NCI-H2171 (cell line): Measurements from ENCODE around the gene MAGI1.

Experiments
- DNase-seq: peaks from one replicate; lab custom pipeline; 2025; lab: John Stamatoyannopoulos, UW

MAGI1 gene

DNA sequence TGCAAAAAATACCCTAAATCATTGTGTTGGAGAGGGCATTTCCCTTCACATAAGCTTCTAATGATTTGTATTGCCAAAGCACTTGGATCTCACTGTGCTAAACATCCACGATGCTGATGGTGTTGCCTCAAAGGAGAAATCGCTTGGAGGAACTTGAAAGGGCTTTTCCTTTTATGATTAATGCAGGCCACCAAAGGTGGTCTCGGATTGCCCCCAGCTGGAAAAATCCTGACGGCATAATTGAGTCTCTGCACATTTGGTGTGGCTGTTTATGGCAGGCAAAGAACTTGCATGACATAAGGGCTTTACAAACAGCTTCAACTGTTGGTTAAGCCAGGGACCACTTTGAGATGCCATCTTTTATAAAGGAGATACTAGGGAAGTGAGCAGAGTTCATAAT is 687.0 kb downstream of the MAGI1 start:
- no peak for DNase-seq

DNA sequence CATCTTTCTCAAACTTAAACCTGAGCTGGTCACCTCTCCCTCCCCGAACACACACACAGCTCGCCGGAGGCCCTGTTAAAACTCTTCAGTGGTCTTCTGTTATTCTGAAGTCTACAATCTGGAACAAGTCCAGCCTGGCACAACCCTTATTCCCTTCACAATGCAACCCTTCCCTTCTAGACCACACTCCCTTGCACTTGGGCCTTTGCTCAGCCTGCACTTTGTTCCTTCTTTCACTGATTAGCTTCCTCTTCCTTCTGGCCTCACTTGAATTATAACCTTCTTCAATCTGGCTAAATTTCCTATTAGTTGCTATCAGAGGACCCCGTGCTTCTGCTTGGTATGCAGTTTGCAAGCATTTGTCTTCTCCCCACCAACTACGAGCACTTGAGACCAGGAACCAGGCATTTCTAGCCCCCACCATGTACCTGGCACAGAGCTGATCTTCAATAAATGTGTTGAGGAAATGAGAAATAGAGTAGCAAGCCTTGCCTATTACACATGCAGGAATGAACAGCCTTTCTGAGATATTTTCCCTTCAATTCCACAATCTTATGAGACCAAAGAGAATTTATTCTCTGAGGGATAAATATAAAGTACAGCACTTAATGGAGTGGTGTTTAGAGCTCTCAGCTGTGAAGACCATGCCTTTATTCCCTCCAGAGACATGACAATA is 687.8 kb downstream of the MAGI1 start:
- DNase-seq = no peak

DNA sequence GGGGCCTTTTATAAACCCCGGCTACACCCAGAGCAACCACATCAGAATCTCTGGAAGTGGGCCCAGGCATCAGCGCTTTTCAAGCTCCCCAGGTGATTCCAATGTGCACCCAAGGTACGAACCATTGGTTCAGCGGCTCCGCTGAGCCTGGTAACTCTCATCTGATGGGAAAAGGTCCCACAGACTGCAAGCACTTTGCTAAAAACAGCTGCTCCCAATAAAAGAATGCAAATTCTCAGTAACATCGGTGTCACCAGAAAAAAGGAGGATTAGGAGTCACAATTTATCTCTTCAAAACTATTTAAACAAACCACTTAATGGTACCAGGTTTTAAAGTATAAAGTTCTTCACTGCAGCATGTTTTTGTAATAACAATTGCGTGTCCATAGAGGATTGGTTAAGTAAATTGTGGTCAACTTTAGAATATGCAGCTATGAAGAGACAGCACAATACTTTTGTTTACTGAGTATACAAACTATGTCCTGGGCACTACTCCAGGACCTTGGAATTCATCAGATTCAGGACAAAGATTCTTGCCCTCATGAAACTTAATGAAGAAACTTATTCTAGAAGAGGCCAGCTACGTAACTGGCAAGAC is 690.2 kb downstream of the MAGI1 start:
- no peak for DNase-seq

DNA sequence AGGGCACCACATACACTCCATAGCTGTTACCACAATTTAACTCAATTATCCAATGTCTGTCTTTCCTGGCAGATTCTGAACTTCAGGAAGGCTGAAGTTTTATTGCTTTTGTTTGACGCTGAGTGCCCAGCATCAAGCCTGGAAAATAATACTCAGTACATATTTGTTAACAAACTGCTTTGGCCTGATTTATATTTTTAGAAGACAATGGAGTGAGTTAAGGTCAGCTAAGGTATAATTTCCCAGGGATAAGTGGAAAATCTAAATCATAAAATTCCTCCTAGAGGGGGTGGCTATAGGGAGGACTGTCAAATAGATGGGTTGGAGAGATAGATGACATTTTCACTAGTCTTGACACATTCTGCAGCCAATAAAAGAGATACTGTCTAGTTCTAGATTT is 691.6 kb downstream of the MAGI1 start:
- no peak for DNase-seq

DNA sequence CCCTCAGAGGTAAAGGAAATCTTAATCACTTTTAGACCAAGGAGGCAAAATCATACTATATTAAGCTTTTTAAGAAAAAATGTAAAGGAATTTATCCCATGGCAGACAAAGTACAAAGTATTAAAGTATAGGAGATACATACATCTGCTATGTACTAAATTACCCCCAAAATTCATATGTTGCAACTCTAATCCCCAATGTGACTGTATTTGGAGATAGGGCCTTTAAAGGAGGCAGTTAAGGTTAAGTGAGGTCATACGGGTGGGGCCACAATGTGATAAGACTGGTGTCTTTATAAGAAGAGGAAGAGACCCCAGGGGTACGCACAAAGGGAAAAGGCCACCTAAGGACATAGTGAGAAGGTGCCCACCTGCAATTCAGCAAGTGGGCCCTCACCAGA is 693.9 kb downstream of the MAGI1 start:
- no peak for DNase-seq

DNA sequence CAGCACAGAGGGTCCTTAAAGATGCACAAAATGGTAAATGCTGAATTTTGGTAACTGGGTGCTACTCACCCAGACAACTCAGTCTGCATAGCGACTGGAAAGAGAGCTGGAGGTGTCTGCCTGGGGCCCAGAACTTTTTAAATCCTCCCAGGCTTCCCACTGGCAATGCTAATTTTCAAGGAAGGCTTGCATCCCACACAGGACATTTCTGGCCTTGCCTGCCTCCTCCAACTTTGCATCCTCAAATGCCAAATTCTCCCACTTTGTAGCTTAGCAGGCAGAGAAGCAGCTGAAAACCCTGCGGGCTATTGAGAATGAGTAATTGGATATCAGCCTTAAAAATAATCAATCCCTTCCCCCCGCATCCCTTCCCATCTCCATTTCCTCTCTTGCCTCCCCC is 694.3 kb downstream of the MAGI1 start:
- DNase-seq = no peak

DNA sequence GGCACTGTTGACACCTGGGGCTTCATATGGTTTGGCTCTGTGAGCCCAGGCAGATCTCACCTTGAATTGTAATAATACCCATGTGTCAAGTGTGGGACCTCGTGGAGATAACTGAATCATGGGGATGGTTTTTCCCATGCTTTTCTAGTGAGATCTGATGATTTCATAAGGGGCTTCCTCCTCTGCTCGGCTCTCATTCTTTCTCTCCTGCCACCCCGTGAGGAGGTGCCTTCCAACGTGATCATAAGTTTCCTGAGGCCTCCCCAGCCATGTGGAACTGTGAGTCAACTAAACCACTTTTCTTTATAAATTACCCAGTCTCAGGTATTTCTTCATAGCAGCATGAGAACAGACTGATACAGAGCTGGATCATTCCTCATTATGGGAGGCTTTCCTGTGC is 695.0 kb downstream of the MAGI1 start:
- no peak for DNase-seq

DNA sequence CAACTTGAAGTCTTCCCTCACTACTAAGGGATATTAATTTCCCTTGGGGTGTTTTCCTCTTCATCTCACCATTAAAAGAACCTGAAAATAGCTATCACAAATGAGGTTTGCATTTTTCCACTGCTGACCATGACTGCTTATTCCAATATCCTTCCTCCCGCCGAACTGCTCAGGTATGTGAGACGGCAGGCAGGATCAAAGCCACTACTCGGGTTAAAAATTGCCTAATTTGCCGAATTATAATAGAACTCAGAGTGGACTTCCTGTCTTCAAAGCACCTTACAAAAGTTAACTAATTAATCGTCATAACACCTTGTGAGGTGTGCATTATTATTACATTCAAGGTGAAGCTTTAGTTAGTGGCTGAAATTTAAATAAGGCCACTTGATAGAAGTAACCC is 695.7 kb downstream of the MAGI1 start:
- no peak for DNase-seq

DNA sequence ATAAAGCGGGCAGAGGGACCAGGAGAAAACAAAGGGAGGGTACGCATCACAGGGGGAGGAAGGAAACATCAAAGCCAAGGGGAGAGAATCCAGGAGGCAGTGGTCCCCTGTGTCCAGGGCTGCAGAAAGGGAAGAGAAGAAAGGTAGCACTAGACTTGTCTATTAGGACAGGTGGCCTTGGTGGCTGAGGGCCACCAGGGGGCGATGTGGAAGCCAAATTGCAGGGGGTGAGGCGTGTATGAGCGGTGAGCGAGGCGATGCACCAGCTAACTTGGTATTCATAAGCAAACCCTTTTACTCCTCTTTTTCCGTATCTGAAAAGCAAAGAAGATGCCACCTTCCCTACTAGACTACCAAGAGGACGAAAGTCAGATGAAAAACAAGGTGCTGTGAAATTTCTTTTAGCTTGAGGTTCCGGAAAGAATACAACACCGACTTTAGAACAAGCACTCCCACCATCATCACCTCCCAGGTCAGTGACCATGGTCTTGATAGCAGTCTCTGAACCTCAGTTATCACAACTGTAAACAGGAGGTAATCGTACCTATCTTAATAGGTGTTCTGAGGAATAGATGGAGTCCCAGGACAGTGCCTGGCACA is 696.5 kb downstream of the MAGI1 start:
- DNase-seq = no peak

DNA sequence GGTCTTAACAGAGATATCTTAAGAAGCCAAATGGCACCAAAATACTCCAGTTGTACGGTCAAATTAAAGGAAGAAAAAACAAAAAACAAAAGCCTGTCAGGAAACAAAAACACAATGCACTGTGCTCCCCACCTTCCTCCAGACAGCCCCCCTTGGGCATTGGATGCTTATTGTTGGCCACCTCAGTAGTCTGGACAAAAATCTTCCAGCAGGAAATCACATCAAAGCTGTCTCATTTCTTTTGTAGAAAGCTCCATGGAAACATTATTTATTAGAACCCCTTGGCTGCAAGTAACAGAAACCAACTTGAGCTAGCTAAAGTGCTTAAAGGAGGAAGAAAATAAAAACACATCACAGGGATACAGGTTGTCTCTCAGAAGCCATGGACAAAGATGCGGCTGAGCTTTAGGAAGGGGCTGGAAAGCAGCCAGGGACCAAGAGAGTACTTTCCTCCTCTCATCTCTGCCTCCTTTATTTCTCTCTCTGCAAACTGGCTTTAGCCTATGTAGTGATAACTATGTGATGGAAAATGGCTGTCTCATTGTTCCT is 699.5 kb downstream of the MAGI1 start:
- no peak for DNase-seq

DNA sequence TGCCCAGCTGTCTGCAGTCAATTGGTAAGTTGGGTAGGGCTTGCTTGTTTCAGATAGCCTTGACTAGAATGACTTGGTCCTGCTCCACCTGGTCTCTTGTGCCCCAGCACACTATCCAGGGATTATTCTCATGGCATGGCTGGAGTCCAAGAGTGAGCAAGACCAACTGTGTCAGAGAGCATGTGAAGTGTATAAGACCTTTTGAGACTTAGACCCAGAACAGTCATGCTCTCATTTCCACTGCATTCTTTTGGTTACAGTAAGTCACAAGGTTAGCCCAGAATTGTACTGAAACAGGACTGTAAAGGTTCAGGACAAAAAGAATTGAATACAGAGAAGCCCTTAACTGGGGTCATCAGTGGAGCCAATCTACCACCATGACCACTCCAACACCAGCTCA is 700.1 kb downstream of the MAGI1 start:
- no peak for DNase-seq

DNA sequence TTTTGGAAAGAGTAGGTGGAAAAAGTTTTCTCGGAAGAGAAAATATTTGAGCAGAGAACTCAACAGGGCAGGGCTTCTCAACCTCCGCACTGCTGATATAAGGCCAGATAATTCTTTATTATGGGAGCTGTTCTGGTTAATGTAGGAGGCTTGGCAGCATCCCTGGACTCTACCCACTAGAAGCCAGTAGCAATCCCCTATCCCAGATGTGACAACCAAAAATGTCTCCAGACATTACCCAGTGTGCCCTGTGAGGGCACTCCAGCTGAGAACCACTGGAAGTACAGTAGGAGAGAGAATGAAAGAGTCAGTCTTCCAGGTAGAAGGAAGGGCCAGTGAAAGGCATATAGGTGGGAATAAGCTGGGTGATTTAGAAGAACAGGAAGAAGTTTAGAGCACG is 703.1 kb downstream of the MAGI1 start:
- DNase-seq = no peak

DNA sequence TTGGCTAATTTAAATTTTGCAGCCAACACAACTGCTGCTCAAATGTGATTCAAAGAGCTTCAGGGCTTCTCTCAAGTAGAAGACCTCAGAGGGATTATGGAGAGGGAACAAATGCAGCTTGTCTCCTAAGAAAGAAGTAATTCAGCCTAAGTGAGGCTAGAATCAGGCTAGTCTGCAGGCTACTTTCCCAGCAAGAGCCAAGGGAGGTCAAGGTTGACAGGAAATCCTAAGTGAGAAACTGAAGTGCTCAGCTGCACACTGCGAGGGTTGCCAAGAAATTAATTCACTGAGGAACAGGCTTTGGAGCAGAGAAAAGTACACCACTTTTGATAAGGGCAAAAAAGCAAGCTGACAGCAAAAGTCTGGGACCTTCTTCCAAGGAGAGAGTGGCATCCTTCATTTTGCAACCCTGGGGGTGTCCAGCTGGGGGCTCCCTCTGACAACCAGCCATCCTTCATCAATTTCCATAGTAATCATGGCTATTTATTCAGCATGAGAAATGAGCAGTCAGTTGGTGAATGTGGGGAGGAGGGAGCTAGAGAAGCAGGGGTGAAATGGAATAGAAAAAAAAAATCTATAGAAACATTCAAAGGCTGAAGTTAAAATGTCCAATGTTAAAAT is 704.6 kb downstream of the MAGI1 start:
- DNase-seq = no peak

DNA sequence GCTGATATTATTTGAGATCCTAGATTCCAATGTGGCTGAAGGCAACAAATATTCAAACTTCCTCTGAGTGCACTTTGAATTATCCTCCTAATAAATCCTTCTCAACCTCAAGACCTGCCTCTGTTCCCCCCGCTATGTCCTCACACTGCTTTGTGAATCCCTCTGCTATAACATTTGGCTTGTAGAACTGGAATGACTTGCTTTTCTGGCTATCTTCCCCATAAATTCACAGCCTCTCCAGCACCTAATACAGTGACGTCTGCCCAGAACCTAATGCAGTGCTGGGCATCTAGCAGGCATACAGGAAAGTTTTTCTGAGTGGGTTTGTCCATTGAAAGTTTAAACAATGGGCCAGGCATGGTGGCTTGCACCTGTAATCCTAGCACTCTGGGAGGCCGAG is 707.0 kb downstream of the MAGI1 start:
- no peak for DNase-seq

DNA sequence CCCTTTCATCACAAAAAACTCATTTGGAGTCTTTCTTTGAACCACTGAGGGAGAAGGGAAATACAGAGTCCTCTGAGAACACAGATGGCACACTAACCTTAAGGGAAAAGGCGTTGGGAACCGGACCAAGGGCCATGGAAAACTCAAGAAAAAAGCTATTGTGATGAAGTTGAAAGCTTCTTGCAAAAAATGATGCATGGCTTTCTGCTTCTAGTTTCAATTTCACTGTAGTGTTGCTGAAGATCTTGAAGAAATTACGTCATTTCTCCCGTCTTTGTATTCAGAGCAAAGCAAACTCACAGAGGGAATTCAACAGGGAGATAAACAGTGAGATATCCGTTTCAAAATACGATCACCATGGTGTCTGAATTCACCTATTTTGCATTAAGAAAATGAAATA is 708.6 kb downstream of the MAGI1 start:
- no peak for DNase-seq

DNA sequence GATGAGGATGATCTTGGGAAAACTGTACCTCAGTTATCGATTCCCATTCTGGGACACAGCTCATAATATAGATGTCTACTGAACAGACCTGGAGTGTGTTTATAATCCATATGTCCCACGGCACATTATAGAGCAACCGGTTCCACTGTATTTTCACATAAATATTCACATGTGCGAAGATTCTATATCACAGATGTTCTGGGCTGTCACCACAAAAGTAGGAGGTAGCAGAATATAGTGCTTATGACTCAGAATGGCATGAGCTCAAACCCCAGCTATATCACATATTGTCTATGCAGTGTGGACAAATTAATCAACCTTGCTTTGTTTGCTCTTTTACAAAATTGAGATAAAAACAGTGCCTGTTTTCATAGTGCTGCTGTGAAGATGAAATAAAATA is 710.6 kb downstream of the MAGI1 start:
- no peak for DNase-seq

DNA sequence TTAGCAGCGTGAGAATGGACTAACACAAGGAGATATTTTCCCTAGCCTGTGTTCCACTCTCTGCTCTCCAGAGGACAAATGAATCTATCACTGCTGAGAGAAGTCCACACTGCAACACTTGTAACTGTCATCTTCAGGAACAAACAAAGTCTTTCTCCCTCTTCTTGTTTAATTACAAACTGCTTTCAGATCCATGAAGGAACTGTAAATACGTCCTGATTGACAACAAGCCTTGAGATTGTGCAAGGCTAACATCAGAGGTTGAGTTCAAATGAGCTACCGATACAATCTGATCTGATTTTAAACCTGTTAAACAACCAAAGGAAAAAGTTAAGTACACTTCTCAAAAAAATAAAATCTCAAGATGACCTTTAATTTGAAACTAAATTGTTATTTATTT is 712.1 kb downstream of the MAGI1 start:
- DNase-seq = no peak

DNA sequence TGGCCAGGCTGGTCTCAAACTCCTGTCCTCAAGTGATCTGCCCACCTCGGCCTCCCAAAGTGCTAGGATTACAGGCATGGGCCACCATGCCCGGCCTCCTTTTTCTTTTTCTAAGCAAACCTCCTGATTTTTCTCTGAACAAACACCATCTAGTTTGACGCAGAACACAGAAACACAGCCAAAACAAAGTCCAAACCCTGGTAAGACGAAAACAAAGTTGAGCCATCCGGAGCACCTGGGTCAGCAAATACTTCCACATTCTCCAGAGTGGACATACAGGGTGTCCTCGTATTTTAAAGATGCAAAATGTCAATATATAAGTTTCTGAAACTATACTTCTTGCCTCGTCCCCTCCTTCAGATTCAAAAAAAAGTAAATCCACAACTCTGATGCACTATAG is 715.8 kb downstream of the MAGI1 start:
- no peak for DNase-seq

DNA sequence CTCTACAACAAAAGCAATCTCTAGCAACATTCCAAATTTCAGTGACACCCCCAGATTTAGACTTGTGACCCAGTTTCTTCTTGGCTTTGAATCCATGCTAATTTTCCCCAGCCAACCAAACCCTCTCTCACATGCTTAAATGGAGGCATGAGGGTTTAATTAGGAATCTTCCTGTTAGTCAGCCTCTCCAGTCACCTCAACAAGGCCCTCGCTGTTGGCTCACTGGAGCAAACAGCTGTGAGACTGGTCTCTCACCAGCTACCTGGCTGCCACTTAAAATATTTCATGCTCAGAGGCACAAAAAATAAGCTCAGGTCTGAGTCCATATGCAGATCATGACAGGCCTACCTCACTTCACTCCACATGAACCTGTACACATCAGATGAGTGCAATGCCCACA is 720.5 kb downstream of the MAGI1 start:
- DNase-seq = no peak

DNA sequence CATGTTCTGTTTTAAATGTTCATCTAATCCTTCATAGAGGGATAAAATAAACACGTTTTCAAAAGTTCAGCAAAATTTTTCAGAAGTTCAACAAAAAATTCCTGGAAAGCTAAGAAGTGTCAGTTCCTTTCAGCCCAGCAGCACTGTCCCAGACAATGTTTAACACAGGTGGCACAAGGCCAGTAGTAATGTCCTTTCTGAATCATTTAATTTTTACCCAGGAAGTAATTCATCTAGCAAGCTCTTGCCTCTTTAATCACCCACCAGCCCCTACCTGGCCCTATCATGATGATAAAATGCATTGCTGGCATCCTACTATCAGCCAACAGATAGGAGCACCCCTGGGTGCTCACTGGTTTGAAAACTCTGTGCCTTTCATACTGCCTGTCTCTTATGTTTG is 723.8 kb downstream of the MAGI1 start:
- no peak for DNase-seq

DNA sequence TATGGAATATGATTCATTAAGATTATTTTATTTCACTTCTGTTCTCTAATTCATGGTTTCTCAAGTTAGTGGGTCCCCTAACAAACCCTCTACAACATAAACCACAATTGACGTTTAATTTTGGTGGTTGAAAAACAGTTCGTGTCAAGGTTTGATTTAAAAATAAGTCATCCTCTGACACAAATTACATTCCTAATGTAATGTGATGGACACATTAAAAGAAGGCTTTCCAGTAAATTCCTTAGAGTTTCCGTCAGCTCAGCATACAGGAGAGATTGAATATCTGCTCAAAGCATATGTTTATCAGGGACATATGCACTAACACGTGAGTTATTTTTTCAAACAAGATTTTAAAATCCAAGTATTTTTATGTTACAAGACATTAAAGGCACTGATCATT is 724.4 kb downstream of the MAGI1 start:
- no peak for DNase-seq

DNA sequence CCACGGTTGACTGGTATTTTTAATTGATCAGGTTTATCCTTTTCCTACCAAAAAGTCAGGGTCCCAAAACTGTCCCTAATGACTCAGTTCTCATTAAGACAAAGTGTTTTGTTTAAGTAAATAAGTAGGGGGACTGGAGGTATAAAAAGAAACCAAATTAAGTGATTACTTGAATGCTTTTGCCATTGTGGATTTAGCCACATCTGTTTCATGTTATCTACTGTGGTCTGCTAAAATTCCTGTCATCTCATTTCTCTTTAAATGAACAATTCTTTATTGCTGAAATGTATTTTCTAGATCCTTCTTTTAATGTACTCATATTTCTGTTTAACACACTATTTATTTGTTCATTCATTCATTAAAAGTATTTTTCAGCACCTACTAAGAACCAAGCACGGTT is 725.1 kb downstream of the MAGI1 start:
- no peak for DNase-seq

DNA sequence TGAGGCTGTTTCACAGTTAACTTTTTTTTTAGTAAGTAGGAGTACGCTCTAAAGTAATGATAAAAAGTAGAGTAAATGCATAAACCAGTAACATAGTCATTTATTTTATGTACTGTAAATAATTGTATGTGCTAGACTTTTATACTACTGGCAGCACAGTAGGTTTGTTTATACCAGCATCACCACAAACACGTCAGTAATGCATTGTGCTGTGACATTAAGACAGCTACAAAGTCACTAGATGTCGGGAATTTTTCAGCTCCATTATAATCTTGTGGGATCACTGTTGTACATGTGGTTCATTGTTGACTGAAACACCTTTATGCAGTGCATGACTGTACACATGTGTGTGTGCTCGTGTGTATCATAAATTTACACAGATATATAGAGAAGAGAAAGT is 732.9 kb downstream of the MAGI1 start:
- DNase-seq = no peak
